Measurements from ENCODE around the gene PCDHGA7.
"Not testable (repeated sequence)": the region's sequence is repeated elsewhere in the genome, so short reads cannot be mapped to it uniquely, and the experiment has no call there.

Gene PCDHGA7

GRCh38 chr5:141382469-141383294 lies at the start of gene PCDHGA7:
PCDHGA7 (plus strand) TSS chr5:141382742; CDS start chr5:141382900, 158 bp downstream.
- no peak for DNase-seq

DNA sequence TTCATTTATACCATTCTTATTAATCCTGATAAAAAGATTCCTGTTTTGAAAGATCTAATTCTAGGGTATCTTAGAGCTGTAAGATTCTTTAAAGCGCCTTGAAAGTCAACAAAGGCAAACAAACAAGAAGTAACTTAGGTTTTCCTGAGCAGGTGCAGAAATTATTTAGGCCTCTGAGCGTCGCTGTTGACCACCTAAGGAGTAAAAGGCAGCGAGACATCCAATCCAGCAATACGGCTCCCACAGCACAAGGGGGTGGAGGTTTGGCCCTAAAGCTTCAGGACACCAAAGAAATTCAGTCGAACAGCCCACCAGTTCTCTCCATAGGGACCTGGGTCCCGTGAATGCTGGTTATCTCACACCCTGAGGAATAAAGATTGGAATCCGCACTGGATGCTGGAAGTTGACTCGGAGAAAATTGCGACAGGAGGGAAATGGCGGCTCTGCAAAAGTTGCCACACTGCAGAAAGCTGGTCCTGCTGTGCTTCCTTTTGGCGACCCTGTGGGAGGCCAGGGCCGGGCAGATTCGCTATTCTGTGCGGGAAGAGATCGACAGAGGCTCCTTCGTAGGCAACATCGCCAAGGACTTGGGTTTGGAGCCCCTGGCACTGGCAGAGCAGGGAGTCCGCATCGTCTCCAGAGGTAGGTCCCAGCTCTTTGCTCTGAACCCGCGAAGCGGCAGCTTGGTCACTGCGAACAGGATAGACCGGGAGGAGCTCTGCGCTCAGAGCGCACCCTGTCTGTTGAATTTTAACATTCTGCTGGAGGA lies 43.8 kb upstream of the PCDHGA7 start, which contains the start of gene PCDHGA2:
Gene PCDHGA2 (plus strand): TSS at position 223 of the 769 bp plus-strand sequence.
- no peak for DNase-seq

- DNase-seq = not testable (repeated sequence)
Observed at GRCh38 chr5:141340781-141341354, 41.7 kb upstream of the PCDHGA7 start.

DNA sequence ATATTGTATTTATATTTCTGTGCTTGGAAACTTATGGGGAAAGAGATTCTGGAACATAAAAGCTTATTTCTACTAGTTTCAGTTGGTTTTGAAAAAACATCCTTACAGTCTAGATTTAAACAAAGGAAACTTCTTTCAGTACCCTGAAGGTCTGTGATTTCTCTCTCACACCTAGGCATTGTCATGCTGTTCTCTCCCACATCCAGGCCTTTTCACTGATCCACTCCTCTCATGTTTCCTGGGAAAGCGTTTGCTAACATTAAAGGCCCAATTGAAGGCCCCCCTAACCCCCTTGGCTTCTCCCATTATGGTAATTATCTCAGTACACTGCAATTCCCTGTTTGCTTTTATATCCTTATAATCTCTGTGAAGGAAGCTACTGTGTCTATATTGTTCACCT lies 39.8 kb upstream of the PCDHGA7 start:
- DNase-seq = no peak

DNA sequence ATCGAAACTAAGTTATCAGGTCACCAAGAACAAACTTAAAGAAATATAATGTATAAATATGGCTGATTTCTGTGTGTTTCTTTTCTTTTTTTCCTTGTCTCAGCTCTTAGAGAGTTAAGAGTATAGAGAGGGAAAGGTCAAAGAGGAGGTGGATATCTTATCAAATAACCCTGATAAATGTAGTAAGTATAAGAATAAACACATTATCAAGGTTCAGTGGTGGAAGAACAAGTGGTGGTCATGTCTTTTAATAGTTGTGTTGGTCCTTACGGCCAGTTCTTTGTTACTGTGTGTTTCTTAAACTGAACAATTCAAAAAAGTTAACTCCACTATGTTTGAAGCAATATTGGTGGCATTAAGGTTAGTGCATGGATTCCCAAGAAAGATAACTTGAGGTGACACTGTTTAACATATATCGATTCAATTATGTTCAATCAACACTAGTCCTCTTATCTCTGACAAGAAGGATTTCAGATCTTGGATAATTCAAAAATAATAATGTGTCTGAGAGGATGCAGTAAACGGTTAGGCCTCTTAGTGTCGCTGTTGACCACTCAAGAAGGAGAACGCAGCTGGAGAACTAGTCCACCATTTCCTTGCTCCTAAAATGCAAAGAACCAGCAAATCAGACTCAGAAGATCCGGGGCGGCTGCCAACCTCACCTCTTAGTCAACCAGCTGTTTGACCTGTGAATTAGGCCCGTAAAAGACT lies 39.1 kb upstream of the PCDHGA7 start, which contains the start of gene PCDHGA3:
Gene PCDHGA3 (plus strand): TSS at position 588 of the 711 bp plus-strand sequence. CDS start 205 bp downstream, outside the sequence.
- DNase-seq = no peak

GRCh38 chr5:141343953-141344463 lies 38.5 kb upstream of the PCDHGA7 start:
- no peak for DNase-seq

GRCh38 chr5:141345327-141345726 lies 37.2 kb upstream of the PCDHGA7 start:
- no peak for DNase-seq

DNA sequence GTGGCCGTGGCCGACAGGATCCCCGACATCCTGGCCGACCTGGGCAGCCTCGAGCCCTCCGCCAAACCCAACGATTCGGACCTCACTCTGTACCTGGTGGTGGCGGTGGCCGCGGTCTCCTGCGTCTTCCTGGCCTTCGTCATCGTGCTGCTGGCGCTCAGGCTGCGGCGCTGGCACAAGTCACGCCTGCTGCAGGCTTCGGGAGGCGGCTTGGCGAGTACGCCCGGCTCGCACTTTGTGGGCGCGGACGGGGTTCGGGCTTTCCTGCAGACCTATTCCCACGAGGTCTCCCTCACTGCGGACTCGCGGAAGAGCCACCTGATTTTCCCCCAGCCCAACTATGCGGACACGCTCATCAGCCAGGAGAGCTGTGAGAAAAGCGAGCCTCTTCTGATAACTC lies 36.5 kb upstream of the PCDHGA7 start:
- DNase-seq = not testable (repeated sequence)

DNA sequence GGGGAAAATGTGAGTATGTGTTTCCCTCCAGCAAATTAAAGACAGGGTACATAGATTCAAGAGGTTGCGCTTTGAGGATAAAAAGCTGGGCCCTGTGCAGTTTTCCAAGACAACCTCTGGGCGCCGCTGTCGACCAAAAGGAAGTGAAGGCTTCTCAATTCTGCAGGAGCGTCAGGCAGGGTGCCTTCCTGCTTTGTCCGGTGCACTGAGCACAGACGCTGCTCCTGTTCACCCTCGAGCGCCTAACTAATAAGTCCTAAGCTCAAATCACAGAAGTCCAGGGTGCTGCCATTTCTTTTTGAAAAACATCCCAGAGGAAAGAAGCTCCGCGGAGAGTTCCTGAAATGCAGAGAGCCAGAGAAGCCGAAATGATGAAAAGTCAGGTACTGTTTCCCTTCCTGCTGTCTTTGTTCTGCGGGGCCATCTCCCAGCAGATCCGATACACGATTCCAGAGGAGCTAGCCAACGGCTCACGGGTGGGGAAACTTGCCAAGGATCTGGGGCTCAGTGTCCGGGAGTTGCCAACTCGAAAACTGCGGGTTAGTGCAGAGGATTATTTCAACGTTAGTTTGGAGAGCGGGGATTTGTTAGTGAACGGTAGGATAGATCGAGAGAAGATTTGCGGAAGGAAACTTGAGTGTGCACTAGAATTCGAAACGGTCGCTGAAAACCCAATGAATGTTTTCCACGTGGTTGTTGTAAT lies 32.5 kb upstream of the PCDHGA7 start, which contains the start of gene PCDHGB1:
Gene PCDHGB1 (plus strand): TSS at position 183 of the 703 bp plus-strand sequence. CDS start 162 bp downstream, at position 345.
- DNase-seq = peak; percentile 7

- no peak for DNase-seq
Observed at GRCh38 chr5:141351591-141351990, 31.0 kb upstream of the PCDHGA7 start.

DNA sequence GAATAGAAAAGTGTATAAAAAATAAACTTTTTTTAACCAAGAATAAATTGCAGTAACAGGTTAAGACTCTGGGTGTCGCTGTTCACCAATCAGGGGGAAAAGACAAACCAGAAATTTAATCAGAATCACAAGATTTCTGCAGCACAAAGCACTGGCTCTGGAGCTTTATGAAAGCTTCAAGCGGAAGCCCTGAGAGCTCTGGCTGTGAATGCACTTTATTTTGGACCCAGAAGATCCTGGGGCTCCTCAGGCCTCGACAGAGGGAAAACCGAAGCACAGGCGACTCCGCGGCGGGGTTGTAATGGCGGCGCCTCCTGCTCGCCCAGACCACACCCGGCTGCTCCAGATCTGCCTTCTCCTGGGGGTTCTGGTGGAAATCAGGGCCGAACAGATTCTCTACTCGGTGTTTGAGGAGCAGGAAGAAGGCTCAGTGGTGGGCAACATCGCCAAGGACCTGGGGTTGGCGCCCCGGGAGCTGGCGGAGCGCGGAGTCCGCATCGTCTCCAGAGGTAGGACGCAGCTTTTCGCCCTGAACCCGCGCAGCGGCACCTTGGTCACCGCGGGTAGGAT lies 27.6 kb upstream of the PCDHGA7 start, which contains the start of gene PCDHGA4:
Gene PCDHGA4 (plus strand): TSS at position 122 of the 570 bp plus-strand sequence. CDS start 87 bp downstream, at position 209.
- DNase-seq = no peak

GRCh38 chr5:141355641-141356040 lies 26.9 kb upstream of the PCDHGA7 start:
- no peak for DNase-seq

- DNase-seq = no peak
Observed at GRCh38 chr5:141356133-141356532, 26.4 kb upstream of the PCDHGA7 start.

DNA sequence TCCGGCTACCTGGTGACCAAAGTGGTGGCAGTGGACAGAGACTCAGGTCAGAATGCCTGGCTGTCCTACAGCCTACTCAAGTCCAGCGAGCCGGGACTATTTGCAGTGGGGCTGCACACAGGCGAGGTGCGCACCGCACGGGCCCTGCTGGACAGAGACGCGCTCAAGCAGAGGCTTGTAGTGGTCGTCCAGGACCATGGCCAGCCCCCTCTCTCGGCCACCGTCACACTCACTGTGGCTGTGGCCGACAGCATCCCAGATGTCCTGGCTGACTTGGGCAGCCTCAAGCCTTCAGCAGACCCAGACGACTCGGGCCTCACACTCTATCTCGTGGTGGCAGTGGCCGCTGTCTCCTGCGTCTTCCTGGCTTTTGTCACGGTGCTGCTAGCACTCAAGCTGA lies 25.6 kb upstream of the PCDHGA7 start:
- no peak for DNase-seq

DNA sequence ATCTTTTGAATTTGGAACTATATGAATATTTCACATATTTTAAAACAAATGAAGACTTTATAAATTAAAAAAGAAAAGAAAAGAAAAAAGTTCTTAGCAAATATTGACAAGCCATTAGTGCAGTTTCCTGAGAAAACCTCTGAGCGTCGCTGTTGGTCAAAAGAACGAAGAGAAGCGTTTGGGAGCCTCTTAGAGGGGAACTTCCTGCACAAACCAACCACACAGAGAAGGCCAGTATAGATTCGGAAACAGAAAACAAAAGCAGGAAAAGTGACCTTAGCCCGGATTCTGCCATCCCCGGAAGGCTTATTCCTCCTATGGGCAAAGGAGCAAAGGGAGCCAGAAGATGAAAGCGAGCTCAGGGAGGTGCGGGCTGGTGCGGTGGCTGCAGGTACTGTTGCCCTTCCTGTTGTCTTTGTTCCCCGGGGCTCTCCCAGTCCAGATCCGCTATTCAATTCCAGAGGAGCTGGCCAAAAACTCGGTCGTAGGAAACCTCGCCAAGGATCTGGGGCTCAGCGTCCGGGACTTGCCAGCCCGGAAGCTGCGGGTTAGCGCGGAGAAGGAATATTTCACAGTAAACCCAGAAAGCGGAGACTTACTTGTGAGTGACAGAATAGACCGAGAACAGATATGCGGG lies 22.6 kb upstream of the PCDHGA7 start, which contains the start of gene PCDHGB2:
Gene PCDHGB2 (plus strand): TSS at position 205 of the 637 bp plus-strand sequence. CDS start 142 bp downstream, at position 347.
- DNase-seq = no peak

GRCh38 chr5:141360685-141361084 lies 21.9 kb upstream of the PCDHGA7 start:
- no peak for DNase-seq

- DNase-seq = no peak
Observed at GRCh38 chr5:141362719-141363118, 19.8 kb upstream of the PCDHGA7 start.

DNA sequence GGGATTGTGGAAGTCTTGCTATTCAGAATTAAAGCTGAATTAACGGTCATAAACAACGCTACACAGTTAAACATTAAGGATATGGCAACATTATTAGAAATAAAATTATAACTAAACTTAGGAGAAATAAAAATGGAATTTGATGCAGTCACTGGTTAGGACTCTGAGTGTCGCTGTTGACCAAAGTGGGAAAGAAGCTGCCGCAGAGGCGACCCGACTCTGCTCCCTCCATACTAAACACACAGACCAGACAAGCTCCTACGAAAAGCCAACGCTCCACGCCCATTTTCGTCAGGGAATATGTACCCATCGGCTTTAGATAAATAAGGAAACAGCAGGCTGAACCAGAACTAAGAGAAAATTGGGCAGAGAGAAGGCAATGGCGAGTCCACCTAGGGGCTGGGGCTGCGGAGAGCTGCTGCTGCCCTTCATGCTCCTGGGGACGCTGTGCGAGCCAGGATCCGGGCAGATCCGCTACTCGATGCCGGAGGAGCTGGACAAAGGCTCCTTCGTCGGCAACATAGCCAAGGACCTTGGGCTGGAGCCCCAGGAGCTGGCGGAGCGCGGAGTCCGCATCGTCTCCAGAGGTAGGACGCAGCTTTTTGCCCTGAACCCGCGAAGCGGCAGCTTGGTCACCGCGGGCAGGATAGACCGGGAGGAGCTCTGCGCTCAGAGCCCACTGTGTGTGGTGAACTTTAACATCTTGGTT lies 18.4 kb upstream of the PCDHGA7 start, which contains the start of gene PCDHGA5:
Gene PCDHGA5 (plus strand): TSS at position 211 of the 709 bp plus-strand sequence. CDS start 169 bp downstream, at position 380.
- DNase-seq = no peak
